DMS79 (cell line): Measurements from ENCODE around the gene EFCAB3.
"Not testable (repeated sequence)": the region's sequence is repeated elsewhere in the genome, so short reads cannot be mapped to it uniquely, and the experiment has no call there.

Source experiments
- DNase-seq: peaks from one replicate; lab custom pipeline; 2025; lab: John Stamatoyannopoulos, UW

The EFCAB3 gene

DNA sequence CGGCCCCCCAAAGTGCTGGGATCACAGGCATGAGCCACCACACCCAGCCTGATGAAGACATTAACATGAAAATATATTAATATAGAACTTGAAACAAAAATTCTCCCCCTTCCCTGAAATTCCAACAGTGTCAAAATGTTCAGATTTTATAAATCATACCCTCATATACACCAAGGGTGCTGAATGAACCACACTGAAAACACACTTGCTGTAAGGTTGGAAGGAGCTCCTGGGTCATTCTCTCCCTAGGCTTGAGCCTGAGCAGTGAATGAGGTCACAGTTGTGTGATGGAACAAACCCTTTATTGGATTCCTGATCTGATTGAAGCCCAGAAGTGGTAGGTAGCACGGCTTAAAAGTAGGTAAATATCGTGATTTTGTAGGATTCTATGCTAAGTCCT is at the start of gene EFCAB3:
TSS of gene EFCAB3 (plus strand) at position 301 of the 400 bp plus-strand sequence. CDS start 2,427 bp downstream, outside the sequence.
- DNase-seq: no peak

DNA sequence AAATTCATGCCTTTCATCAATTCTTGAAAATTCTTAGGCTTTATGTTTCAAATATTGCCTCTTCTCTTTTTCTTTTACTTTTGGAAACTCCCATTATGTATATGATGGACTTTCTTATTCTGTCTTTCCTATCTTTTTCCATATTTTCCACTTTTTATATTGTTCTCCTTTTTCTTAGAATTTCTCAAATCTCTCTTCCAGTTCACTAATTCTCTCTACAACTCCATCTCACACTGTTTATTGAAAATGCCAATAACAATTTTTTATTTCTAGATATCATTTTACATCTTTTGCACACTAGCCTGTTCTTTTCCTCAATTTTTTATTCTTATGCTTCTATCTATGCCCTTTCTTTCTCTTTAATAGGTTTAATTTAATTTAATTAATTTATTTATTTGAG is 43.8 kb upstream of the EFCAB3 start:
- DNase-seq: no peak

DNA sequence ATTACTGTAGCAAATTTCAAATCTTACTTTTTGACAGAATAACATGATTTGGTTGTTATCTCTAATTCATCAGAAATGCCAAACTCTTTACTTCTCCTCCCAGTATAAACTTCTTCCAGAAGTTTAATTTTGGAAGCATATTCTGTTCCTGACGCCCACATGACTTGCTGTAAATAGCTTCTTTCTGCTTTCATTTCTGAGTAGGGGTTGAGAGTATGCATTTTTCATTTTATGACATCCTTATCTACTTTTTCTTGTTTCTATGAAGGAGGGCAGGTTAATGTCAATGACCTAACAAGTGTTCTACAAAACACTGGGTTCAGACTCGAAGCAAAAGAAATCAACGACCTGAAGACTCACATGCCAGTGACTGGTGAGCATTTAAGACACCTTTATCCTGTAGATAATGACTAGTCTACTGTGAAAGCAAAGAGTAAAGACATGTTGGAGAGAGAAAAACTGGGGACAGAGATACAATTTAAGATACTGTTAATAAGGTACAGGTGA is 36.5 kb upstream of the EFCAB3 start:
- DNase-seq: no peak

DNA sequence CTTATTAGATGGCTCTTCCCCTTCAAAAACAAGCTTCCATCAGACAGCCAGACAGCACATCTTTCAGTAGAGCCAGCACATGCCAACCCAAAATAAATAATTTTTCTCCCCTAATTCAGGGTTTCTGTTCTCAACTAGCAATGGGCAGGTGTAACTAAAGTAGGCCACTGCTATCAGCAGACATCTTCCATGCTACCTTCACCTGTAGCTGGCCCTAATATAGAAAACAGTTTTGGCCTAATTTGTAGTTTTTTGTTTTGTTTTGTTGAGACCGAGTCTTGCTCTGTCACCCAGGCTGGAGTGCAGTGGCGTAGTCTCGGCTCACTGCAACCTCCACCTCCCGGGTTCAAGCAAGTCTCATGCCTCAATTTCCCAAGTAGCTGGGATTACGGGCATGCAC is 29.2 kb upstream of the EFCAB3 start:
- no peak for DNase-seq

DNA sequence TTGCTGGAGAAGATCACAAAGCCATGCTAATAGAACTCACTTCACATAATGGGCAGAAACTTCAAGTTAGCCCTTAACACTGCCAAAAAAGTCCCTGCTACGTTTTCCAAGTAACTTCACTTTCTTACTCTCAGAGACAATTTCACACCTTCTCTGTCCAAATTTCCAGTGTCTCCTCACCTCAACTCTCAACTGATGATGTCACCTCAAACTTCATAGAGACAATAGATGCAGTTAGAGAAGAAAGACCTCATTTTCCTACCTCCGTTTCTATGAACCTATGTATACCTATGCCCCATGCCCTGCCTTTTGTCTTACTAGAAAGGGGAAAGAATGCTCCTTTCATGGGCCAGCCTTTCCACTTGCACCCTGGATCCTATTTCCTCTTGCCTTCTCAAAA is 14.2 kb upstream of the EFCAB3 start:
- no peak for DNase-seq

GRCh38 chr17:62381561-62381960 is 1.2 kb downstream of the EFCAB3 start:
- no peak for DNase-seq

GRCh38 chr17:62388856-62389255 is 8.5 kb downstream of the EFCAB3 start:
- DNase-seq: no peak

GRCh38 chr17:62392908-62393307 is 12.6 kb downstream of the EFCAB3 start:
- no peak for DNase-seq

DNA sequence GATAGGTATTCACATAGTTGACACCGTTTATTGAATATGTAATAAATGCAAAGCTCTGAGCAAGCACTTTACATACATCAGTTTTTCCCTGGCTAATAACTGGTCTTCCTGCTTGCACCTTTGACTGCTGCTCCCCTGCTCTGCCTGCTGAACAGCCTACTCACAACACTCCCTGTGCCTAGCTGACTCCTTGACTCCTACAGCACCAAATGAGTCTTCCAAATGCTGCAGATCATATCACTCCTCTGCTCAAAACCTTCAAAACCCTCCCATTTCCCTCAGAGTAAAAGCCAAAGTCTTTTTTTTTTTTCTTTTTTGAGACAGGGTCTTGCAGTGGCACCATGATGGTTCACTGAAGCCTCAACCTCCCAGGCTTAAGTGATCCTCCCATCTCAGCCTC is 18.5 kb downstream of the EFCAB3 start:
- no peak for DNase-seq

GRCh38 chr17:62405451-62405850 is 25.1 kb downstream of the EFCAB3 start:
- DNase-seq: no peak

- not testable (repeated sequence) for DNase-seq
Measured at GRCh38 chr17:62413090-62413489, 32.7 kb downstream of the EFCAB3 start.

DNA sequence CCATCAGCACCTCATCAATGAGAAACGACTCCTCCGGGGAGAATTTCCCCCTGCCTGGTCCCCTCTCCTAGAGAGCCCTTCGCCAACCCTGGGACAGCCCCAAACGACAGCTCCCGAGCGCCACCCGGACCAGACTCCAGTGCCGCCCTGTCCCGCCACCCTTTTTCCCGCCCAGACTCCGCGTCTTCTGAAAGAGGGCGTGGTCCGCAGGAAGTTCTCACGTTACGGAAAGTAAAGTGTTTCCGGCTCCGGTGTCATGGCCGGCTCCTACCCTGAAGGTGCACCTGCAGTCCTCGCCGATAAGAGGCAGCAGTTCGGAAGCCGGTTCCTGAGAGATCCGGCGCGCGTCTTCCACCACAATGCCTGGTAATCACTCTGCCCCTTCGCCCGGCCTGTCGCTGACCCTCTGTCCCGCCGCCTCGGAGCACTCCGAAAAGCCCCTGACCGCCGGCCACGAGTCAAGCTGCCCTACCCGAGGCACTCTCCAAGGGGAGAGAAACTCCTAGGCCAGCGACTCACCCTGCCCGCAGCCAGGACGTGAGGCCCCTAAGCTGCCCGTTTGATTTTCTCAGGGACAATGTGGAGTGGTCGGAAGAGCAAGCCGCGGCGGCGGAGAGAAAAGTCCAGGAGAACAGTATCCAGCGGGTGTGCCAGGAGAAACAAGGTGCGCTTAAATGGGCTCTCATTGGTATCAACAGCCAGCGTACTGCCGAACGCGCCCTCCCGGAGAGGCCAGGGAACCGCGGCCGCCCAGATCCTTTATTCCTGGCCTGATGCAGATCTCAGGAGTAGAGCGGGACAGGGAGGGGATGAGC is 43.5 kb downstream of the EFCAB3 start, which contains the start of gene METTL2A:
TSS of gene METTL2A (plus strand) at position 251 of the 815 bp plus-strand sequence. CDS start at position 257, 6 bp downstream.
- peak; percentile 67 for DNase-seq

GRCh38 chr17:62426214-62426613 is 45.9 kb downstream of the EFCAB3 start:
- not testable (repeated sequence) for DNase-seq

GRCh38 chr17:62435251-62435650 is 54.9 kb downstream of the EFCAB3 start:
- DNase-seq: not testable (repeated sequence)

- not testable (repeated sequence) for DNase-seq
Measured at GRCh38 chr17:62441181-62441580, 60.8 kb downstream of the EFCAB3 start.

GRCh38 chr17:62444063-62444462 is 63.7 kb downstream of the EFCAB3 start:
- DNase-seq: no peak

- DNase-seq: not testable (repeated sequence)
Measured at GRCh38 chr17:62445791-62446190, 65.4 kb downstream of the EFCAB3 start.

GRCh38 chr17:62452195-62452594 is 71.8 kb downstream of the EFCAB3 start:
- DNase-seq: not testable (repeated sequence)

DNA sequence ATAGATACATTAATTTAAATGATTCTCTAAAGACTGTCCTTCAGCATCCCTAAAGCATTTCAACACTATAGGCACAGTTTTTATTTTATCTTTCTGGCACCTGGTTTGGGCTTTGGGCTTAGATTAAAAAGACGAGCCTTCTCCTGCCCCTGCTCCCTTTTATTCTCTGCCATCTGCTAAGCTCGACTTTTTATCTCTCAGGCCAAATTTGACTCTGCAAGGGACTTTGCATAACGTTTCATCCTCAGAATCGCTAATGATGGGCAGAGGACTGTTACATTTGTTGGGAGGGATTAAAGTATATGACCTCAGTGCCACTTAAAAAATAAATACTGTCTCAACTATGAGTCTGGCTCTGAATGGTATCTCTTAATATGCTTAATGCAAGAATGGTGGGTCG is 72.7 kb downstream of the EFCAB3 start:
- DNase-seq: not testable (repeated sequence)

DNA sequence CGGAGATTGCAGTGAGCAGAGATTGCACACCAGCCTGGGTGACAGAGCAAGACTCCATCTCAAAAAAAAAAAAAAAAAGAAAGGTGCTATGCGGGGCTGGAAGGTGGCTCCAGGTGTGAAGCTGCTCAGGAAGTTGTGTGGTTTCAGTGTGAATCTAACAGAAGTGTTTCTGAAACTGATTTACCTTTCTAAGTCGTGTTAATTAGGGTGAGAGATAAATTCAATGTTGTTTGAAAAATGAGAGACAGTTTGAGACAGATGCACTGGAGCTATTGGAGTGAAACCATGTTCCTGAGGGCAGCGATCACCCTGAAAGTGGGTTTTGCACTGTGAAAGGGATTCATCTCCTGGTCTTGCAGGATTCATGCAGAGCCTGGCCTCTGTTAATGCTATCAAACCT is 73.3 kb downstream of the EFCAB3 start:
- DNase-seq: not testable (repeated sequence)

GRCh38 chr17:62454111-62454510 is 73.8 kb downstream of the EFCAB3 start:
- DNase-seq: not testable (repeated sequence)

GRCh38 chr17:62456016-62456415 is 75.7 kb downstream of the EFCAB3 start:
- DNase-seq: no peak

GRCh38 chr17:62458483-62458882 is 78.1 kb downstream of the EFCAB3 start:
- not testable (repeated sequence) for DNase-seq
